ENCODE results near the gene REPIN1.

- TF ChIP-seq CTCF (IDR thresholded peaks at IDR 0.05) (no peak), MXI1 (IDR thresholded peaks at IDR 0.05; ENCODE audit: low read depth, low read length) (no peak), NRF1 (IDR thresholded peaks at IDR 0.05; ENCODE audit: low read depth, low read length) (no peak), RXRA (IDR thresholded peaks at IDR 0.05; ENCODE audit: borderline replicate concordance, low read depth) (no peak), GABPA (IDR thresholded peaks at IDR 0.05; ENCODE audit: low read depth) (no peak), EP300 (IDR thresholded peaks at IDR 0.05; ENCODE audit: borderline replicate concordance in 1 of 2, low read depth in 1 of 2, low read length in 1 of 2) (no peak), POLR2AphosphoS5 (IDR thresholded peaks at IDR 0.05; ENCODE audit: low read depth, low read length) (no peak), PBX3 (IDR thresholded peaks at IDR 0.05) (no peak), RAD21 (IDR thresholded peaks at IDR 0.05; ENCODE audit: low read length) (no peak), SIN3A (IDR thresholded peaks at IDR 0.05; ENCODE audit: borderline replicate concordance, low read depth, low read length) (no peak), GATA2 (CRISPR knock-in tag; IDR thresholded peaks at IDR 0.05) (no peak), YY1 (IDR thresholded peaks at IDR 0.05; ENCODE audit: low read depth) (no peak), CHD2 (IDR thresholded peaks at IDR 0.05; ENCODE audit: low read length, partially characterized antibody) (no peak)
These were observed 26.6 kb upstream of the REPIN1 start for GRCh38 chr7:150342121-150342408.
